ENCODE data around the gene ZBED2.

Gene ZBED2

DNA sequence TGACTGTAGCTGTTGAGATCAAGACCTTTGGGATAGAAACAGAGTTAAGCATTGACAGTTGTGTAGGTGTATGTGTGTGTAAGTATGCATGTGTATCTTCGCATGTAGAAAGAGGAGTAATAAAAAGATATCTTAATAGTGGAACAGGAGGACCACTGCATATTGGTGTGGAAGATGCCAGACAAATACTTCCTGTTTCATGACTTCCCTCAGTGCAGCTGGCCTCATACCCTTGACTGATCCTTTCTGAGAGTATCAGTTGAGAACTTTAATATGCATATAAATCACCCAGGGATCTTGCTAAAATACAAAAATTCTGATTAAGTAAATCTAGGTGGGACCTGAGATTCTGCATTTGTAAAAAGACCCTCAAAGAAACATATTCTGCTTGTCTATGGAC is 8.5 kb upstream of the ZBED2 start:
- no peak for DNase-seq (ENCODE audit: low read depth)

GRCh38 chr3:111601810-111602209 is 6.7 kb upstream of the ZBED2 start:
- DNase-seq (ENCODE audit: low read depth), result no peak

DNA sequence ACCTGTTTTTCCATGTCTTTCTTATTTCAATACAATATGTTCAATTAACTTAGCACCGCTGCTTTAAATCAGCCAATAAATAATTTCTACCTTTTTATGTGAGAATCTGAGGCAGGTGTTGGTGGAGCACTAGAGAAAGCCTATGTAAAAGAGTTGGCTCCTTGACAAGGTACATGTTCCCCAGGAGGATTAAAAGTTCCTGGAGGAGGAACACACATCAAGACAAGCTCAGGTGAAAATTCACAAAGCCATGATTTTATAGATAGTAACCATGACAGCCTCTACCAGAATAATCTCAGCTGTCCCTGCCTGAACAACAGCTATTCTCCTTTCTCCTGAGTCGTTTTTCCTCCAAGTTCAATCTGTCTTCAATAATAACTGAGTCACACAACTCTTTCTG is 3.4 kb upstream of the ZBED2 start:
- DNase-seq (ENCODE audit: low read depth), result no peak

DNA sequence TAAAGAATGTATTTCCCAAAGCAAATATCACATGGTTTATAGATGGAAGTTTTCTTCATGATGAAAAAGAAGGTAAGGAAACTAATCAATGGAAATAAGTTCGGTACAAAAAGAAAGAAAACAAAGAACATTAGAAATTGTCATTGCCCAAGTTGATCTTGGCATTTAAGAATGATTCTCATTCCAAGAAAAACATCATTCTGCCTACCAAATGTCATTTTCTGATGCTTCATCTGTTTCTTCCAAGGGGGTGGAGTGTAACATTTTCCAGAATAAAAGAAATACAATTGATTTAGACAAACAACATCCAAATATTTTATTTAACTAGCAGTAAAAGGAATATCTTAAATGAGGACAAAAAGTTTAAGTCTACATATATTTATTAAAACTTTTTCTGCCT is 3.0 kb upstream of the ZBED2 start:
- DNase-seq (ENCODE audit: low read depth), result no peak

DNA sequence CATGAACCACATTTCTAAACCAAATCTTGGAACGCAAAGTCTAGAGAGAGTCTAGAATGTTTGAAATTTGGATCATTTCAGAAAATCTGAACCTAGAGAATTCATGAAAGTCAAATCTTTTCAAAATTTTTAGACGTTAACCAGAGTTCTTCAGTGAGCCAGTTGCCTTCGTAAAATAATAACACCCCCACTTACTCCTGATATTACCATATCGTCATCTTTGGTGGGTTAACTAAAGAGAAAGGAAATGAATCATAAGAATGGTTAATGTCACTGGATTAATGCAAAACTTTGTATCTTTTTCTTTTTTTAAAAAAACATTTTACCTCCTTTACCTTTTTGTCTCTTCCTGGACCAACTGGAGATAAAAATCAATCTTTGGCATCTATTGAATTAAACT is 1.2 kb upstream of the ZBED2 start:
- no peak for DNase-seq (ENCODE audit: low read depth)

DNA sequence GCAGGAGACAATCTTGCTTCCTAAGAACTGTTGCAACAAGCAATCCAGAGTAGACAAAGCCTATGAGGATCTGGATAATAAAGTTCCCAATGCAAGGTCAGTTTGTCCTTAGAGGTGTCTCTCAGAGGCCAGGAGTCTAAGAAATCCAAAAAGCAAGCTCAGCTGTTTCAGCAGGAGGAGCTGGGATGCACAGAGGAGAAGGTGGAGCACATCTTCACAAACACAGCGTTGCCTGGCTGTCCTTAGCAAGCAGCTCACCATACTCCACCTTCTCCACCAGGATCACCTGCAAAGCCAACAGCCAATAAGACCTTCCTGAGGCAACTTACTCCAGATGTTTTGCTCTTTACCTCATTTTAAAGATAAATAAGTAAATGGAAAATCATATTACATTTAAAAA is 365 bp downstream of the ZBED2 start:
- no peak for DNase-seq (ENCODE audit: low read depth)

- no peak for DNase-seq (ENCODE audit: low read depth)
Measured at GRCh38 chr3:111594205-111594604, 941 bp downstream of the ZBED2 start.

- no peak for DNase-seq (ENCODE audit: low read depth)
Measured at GRCh38 chr3:111593666-111594065, 1.5 kb downstream of the ZBED2 start.

DNA sequence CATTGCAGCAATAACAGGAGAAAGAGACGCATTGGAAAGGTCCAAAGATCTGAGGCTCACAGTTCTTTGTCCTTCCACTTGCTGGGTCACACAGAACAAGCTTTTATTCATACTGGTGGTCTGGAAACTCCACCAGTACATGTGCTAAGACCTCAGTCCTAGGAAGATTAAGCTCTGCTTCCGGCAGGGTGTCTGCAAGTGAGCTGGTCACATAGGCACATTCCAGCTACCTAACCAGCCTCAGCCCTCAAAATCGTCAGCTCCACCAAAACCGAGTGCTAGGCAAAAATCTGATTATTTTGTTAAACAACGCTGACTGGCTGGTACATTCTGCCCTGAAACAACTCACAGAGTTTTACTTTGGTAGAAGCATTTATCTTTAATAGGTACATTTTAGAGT is 2.2 kb downstream of the ZBED2 start:
- DNase-seq (ENCODE audit: low read depth), result no peak

- DNase-seq (ENCODE audit: low read depth), result no peak
Measured at GRCh38 chr3:111592143-111592542, 3.0 kb downstream of the ZBED2 start.

DNA sequence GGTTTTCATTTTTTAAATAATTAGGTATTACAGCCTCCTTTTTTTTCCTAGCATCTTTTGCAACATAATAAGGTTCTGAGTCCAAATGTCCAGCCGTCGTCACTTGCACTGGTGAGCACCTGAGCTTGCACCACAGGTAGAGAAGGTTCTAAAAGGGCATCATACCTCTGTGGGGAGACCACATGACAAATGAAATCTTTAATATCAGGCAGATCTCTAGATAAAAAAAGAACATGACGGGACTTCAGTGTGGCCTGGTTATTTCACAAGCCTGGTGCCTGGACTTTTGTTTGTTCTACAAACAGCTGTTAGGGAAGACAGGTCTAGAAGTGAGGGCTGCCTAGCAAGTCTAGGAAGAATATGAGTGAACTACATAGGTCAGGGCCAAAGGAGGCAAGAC is 3.6 kb downstream of the ZBED2 start:
- no peak for DNase-seq (ENCODE audit: low read depth)

GRCh38 chr3:111590143-111590491 is 5.0 kb downstream of the ZBED2 start:
- no peak for DNase-seq (ENCODE audit: low read depth)

GRCh38 chr3:111589303-111590142 is 5.6 kb downstream of the ZBED2 start:
- no peak for DNase-seq (ENCODE audit: low read depth)

GRCh38 chr3:111588527-111588926 is 6.6 kb downstream of the ZBED2 start:
- no peak for DNase-seq (ENCODE audit: low read depth)

DNA sequence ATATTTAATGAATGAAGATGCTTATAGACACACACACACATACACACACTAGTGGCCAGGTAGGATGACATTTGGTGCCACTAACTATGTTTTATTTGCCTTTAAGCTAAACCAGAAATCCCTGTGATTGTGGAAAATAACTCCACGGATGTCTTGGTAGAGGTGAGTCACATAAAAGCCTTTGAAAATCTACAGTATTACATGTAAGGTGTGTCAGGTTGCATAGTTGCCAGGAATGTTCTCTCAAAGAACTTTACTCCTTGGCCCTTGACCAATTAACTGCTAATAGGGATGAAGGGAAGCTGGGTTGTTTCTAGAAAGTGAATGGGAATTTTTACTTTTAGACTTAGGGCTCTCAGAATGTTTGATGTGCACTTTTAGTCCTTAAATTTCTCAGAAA is 9.9 kb downstream of the ZBED2 start:
- no peak for DNase-seq (ENCODE audit: low read depth)

DNA sequence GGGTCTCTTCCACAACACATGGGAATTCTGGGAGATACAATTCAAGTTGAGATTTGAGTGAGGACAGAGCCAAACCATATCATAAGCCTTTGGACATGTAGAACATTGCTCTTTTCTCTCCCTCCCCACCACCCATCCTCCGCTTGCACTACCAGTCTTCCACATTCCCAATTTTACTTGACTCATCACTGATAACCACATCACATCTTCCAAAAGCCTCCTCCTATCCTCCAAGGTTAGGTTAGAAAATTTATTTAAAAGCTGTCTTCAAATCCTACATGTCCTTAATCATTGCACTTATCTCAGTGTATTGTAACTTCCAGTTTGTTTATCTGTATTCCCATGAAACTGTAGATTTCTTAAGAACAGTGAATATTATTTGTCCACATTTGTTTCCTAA is 10.4 kb downstream of the ZBED2 start:
- no peak for DNase-seq (ENCODE audit: low read depth)

DNA sequence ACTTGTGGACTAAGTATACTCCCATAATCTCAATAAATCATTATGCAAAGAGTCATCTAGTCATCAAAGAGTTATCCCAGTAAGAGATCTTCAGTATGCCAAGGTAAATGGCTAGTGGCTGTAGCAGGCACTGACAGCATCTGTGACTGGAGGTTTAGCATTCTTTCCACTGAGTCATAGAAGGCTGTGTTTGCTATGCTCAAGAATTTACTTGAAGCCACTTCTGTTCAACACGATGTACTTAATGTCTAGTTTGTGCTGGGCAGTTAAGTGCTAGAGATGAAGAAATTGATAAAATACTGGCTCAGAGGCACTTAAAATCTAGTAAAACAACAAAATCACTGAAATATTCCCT is 13.0 kb downstream of the ZBED2 start:
- DNase-seq (ENCODE audit: low read depth), result no peak

DNA sequence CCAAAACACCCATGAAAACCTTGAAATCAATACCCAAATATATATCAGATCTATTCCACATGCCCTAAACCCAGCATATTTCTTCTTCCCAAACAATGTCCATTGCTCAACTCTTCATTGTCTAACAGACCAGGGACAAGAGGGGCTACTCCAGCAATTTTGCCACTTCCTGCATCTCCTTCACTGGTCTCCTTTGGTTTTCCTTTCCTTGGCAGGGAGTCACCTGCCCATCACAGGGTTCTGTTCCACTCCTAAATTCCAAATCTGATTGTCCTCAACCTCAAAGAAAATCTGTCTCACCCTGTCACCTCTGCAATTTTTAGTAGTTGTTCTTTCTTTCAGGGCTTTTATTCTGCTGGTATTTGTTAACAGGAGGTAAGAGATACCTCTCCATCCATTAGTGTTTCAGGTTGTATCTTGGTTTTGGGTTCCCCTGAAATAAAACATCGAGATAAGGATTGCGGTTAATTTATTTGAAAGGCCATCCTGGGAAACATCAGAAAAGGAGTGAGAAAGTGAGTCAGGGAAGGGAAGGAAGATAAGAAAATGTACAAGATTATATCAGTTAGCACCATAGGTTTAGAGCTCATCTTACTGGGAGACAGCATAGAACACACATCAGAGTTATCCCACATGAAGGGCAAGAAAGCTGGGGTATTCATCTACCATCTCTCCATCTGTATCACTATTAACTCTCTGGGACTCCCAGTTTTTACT is 13.6 kb downstream of the ZBED2 start:
- no peak for DNase-seq (ENCODE audit: low read depth)

- no peak for DNase-seq (ENCODE audit: low read depth)
Measured at GRCh38 chr3:111579495-111579894, 15.7 kb downstream of the ZBED2 start.

DNA sequence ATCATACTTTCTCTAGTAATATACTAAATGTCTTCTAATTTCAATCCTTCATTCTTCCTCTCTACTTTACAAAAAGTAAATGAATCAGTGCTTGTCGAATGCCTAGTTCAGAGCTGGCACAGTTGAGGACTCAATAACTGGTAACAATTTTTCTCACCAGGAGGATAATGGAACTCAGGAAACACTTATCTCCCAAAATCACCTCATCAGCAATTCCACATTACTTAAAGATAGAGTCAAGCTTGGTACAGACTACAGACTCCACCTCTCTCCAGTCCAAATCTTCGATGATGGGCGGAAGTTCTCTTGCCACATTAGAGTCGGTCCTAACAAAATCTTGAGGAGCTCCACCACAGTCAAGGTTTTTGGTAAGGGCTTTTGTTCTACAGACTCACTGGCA is 16.3 kb downstream of the ZBED2 start:
- DNase-seq (ENCODE audit: low read depth), result no peak

- no peak for DNase-seq (ENCODE audit: low read depth)
Measured at GRCh38 chr3:111577798-111578685, 17.1 kb downstream of the ZBED2 start.

DNA sequence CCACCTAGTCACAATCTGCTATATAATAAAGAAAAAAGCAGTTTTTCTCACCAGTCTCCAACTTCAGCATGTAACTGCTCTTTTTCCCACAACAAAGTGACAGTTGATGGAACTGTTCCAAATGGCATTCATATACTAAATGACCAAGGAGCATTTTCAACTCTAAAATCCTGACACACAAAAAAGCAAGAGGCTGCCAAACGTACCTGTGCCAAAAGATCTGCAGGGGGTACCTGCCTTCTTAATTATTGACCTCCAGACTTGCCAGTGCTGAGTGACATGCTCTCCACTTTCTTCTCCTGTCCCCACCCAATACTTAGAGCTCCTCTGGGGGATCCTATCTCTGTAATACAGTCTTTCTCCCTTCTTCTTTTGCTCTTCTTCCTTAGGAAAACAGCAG is 18.0 kb downstream of the ZBED2 start:
- DNase-seq (ENCODE audit: low read depth), result no peak

DNA sequence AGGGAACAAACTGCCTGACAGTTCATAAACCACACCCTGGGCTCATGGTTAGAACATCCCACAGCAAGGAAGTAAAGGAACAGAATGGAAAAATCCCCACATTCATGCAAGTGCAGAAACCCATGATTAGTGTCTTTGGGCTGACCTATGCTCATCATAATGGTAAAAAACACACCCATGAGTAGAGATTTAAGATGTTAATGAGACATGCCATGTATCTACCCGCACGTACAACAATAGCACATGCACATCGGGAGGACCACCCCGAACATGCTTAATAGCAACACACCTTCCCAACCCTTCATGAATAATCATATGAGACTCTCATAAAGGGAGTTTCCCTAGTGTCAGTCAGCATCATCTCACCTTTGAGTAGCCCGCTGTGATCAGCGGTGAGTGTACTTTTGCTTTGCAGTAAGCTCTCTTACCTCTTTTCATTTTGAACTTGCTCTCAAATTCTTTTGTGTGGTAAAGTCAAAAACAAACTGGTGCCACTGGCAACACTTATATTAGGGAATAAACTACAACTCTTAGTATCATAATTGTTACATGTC is 23.2 kb downstream of the ZBED2 start:
- DNase-seq (ENCODE audit: low read depth), result no peak
